PC-3 (cell line): Measurements from ENCODE around the gene COLEC11.
"Not testable (repeated sequence)": the region's sequence is repeated elsewhere in the genome, so short reads cannot be mapped to it uniquely, and the experiment has no call there.

Experiments
- EZH2 ChIP-seq: fragments of 300-600 bp; sonication (generic); IDR thresholded peaks from one replicate; pipeline ENCODE4 v1.6.1; 2017; ENCODE audit warnings: antibody characterized with exemption, mild to moderate bottlenecking, low read length; ENCODE audit not compliant: unreplicated experiment
- TF ChIP-seq, protein P1 (sequence below): fragments of 300-600 bp; sonication (generic); conservative IDR thresholded peaks from 2 replicates; pipeline ENCODE4 v1.5.1; 2017; ENCODE audit warnings: antibody characterized with exemption, low read depth, mild to moderate bottlenecking, low read length

DNA sequence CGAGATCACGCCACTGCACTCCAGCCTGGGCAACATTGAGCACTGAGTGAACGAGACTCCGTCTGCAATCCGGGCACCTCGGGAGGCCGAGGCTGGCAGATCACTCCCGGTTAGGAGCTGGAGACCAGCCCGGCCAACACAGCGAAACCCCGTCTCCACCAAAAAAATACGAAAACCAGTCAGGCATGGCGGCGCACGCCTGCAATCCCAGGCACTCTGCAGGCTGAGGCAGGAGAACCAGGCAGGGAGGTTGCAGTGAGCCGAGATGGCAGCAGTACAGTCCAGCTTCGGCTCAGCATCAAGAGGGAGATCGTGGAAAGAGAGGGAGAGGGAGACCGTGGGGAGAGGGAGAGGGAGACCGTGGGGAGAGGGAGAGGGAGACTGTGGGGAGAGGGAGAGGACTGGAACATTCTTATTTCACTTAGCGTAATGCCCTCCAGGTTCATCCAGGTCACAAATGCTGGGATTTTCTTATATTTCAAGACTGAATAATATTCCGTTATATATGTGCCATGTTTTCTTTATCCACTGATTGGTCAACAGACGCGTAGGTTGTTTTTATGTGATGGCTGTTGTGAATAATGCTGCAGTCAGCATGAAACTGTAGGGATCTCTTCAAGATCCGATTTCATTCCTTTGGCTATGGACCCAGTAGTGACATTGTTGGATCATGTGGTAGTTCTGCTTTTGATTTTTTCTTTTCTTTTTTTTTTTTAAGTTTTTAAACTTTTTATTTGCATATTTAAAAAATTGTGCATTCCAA, 21.7 kb downstream of the COLEC11 start:
- TF ChIP-seq, protein P1, sequence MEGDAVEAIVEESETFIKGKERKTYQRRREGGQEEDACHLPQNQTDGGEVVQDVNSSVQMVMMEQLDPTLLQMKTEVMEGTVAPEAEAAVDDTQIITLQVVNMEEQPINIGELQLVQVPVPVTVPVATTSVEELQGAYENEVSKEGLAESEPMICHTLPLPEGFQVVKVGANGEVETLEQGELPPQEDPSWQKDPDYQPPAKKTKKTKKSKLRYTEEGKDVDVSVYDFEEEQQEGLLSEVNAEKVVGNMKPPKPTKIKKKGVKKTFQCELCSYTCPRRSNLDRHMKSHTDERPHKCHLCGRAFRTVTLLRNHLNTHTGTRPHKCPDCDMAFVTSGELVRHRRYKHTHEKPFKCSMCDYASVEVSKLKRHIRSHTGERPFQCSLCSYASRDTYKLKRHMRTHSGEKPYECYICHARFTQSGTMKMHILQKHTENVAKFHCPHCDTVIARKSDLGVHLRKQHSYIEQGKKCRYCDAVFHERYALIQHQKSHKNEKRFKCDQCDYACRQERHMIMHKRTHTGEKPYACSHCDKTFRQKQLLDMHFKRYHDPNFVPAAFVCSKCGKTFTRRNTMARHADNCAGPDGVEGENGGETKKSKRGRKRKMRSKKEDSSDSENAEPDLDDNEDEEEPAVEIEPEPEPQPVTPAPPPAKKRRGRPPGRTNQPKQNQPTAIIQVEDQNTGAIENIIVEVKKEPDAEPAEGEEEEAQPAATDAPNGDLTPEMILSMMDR: not testable (repeated sequence)
- TF ChIP-seq EZH2: not testable (repeated sequence)
